Endothelial cell of umbilical vein (primary cell): ENCODE results near the gene SLC26A2. TPM values are rescaled to one million over a fixed set of nuclear protein-coding genes. Genes with fewer than 3 reads are reported as not detected.
A peak's percentile ranks its signal among the peaks of the same experiment; 100 is the strongest.

Source experiments
- BruUV-seq: library from RNA; stranded (reverse); fragments of 400-500 nt; replicated peaks from 2 replicates; lab custom pipeline; 2021; lab: Mats Ljungman, UMichigan
- CTCF ChIA-PET: fragments of 300-600, 350-600 bp; sonication (Branson Sonifier 250); formaldehyde crosslinking; loops from one replicate; lab custom pipeline; 2021; ENCODE audit warnings: antibody characterized with exemption, inconsistent platforms; lab: Charles Lee
- POLR2A ChIA-PET: fragments of 300-600, 350-600 bp; sonication (Branson Sonifier 250); formaldehyde crosslinking; loops from one replicate; lab custom pipeline; 2021; ENCODE audit warnings: antibody characterized with exemption, inconsistent platforms; lab: Charles Lee
- DNase-seq: peaks from one replicate; pipeline ENCODE4 v3.0.0-alpha.2; 2011; ENCODE audit warnings: low read depth, low spot score
- FAIRE-seq: peaks from 2 replicates; lab custom pipeline; 2011; peaks lifted over from hg19 to GRCh38; lab: Jason Lieb, UNC
- H2AFZ ChIP-seq: 2 replicates; pipeline ENCODE4 v1.6.0; 2012; ENCODE audit warnings: low read depth, low read length, control low read depth, inconsistent platforms
- H3K27ac ChIP-seq: 2 replicates; pipeline ENCODE4 v1.5.1; 2011; ENCODE audit warnings: low read depth, mild to moderate bottlenecking, control low read depth, low read length, moderate library complexity; ENCODE audit not compliant: insufficient read depth
- H3K27me3 ChIP-seq, 2 experiments: 2 replicates each; pipeline versions ENCODE4 v1.6.0 to v1.6.1; 2011; ENCODE audit warnings: low read length in 2 of 2, mixed read lengths in 1 of 2; ENCODE audit not compliant: control insufficient read depth in 2 of 2, insufficient read depth in 2 of 2
- H3K36me3 ChIP-seq, 2 experiments: 2 replicates in 1 of 2; 3 replicates in 1 of 2; pipeline ENCODE4 v1.5.1; 2011; ENCODE audit warnings: low read length in 2 of 2, mild to moderate bottlenecking in 1 of 2, moderate library complexity in 1 of 2; ENCODE audit not compliant: control insufficient read depth in 2 of 2, insufficient read depth in 2 of 2; ENCODE audit errors: extremely low read depth in 1 of 2
- H3K4me1 ChIP-seq: 3 replicates; pipeline ENCODE4 v1.5.1; 2011; ENCODE audit warnings: mild to moderate bottlenecking, low read length; ENCODE audit not compliant: control insufficient read depth, insufficient read depth; ENCODE audit errors: extremely low read depth
- H3K4me2 ChIP-seq: 2 replicates; pipeline ENCODE4 v1.6.1; 2011; ENCODE audit warnings: low read length, control low read depth, mixed read lengths; ENCODE audit not compliant: insufficient read depth
- H3K4me3 ChIP-seq, 3 experiments: fragments of 200-600 bp in 1 of 3; sonication (generic), shearing (Covaris generic) in 1 of 3; replicated peaks in 1 of 3; 2 replicates each; pipeline ENCODE4 v1.5.1; 2011 to 2016; ENCODE audit warnings: control low read depth in 3 of 3, low read length in 3 of 3, mild to moderate bottlenecking in 2 of 3, inconsistent platforms in 1 of 3, low read depth in 1 of 3, moderate library complexity in 1 of 3; ENCODE audit not compliant: insufficient read depth in 1 of 3
- H3K79me2 ChIP-seq: 2 replicates; pipeline ENCODE4 v1.6.0; 2012; ENCODE audit warnings: low read length, inconsistent platforms; ENCODE audit not compliant: control insufficient read depth, insufficient read depth
- H3K9ac ChIP-seq: replicated peaks from 2 replicates; pipeline ENCODE3; 2011; ENCODE audit warnings: low read length, control low read depth; ENCODE audit not compliant: insufficient read depth; ENCODE audit errors: extremely low read depth
- H3K9me1 ChIP-seq: replicated peaks from 3 replicates; pipeline ENCODE4 v1.6.0; 2011; ENCODE audit warnings: mild to moderate bottlenecking, low read length; ENCODE audit not compliant: control insufficient read depth, insufficient read depth; ENCODE audit errors: extremely low read depth
- H3K9me3 ChIP-seq: replicated peaks from 2 replicates; pipeline ENCODE4 v1.5.1; 2012; ENCODE audit warnings: low read length, inconsistent platforms; ENCODE audit not compliant: control insufficient read depth, insufficient read depth
- H4K20me1 ChIP-seq: replicated peaks from 2 replicates; pipeline ENCODE3; 2011; ENCODE audit warnings: mild to moderate bottlenecking, low read length; ENCODE audit not compliant: control insufficient read depth, insufficient read depth; ENCODE audit errors: extremely low read depth
- EZH2 ChIP-seq: IDR thresholded peaks from 2 replicates; pipeline ENCODE4 v1.6.1; 2012; ENCODE audit warnings: borderline replicate concordance, low read depth, mild to moderate bottlenecking, moderate library complexity, low read length, inconsistent platforms; ENCODE audit not compliant: severe bottlenecking
- FOS ChIP-seq: IDR thresholded peaks from 2 replicates; pipeline ENCODE4 v1.6.1; 2011; ENCODE audit warnings: mild to moderate bottlenecking, low read length, moderate library complexity, borderline replicate concordance; ENCODE audit not compliant: insufficient read depth
- GATA2 ChIP-seq: IDR thresholded peaks from 2 replicates; pipeline ENCODE4 v1.7.0; 2011; ENCODE audit warnings: low read depth, mild to moderate bottlenecking, moderate library complexity, mixed read lengths, low read length; ENCODE audit not compliant: insufficient read length, insufficient read depth
- JUN ChIP-seq: IDR thresholded peaks from 2 replicates; pipeline ENCODE4 v1.6.1; 2011; ENCODE audit warnings: borderline replicate concordance, low read depth; ENCODE audit not compliant: insufficient read length, insufficient read depth
- MAX ChIP-seq: IDR thresholded peaks from 2 replicates; pipeline ENCODE4 v1.6.1; 2011; ENCODE audit not compliant: insufficient read depth, insufficient read length
- MYC ChIP-seq: IDR thresholded peaks from one replicate; pipeline ENCODE4 v1.6.1; 2011; ENCODE audit warnings: mild to moderate bottlenecking, low read depth, low read length
- POLR2A ChIP-seq: IDR thresholded peaks from 2 replicates; pipeline ENCODE4 v1.6.1; 2012; ENCODE audit warnings: low read depth, mild to moderate bottlenecking, control low read depth, low read length
- POLR2AphosphoS5 ChIP-seq: IDR thresholded peaks from 2 replicates; pipeline ENCODE4 v1.6.1; 2012; ENCODE audit warnings: low read depth, mild to moderate bottlenecking, control low read depth, low read length, moderate library complexity; ENCODE audit not compliant: insufficient read depth
- dilution Hi-C: fragments of 300-500 bp; cut with MboI; formaldehyde crosslinking; loops from one replicate; pipeline ENCODE4 v1.15.0; 2019; ENCODE audit warnings: low sequenced_read_pairs; ENCODE audit not compliant: extremely low pct_ligation_motif_present
- intact Hi-C: fragments of 100-400 bp; cut with micrococcal nuclease; formaldehyde crosslinking; loops from one replicate; pipeline ENCODE4 v1.10.0; 2022
- polyA plus RNA-seq, 4 experiments: library from polyadenylated mRNA; depleted of rRNA in 3 of 4; stranded (reverse) in 3 of 4; unstranded in 1 of 4; fragments of >200 nt; gene quantifications; 2 replicates each; pipeline versions ENCODE4 v1.2.1 to v1.2.3, GENCODE V29; 2011 to 2012; ENCODE audit warnings: missing spikeins in 1 of 4
- total RNA-seq: library from RNA; stranded (reverse); gene quantifications from 2 replicates; pipeline ENCODE4 v1.2.3, GENCODE V29; 2021
- TF ChIP-seq, protein P1 (sequence below), 2 donors: IDR thresholded peaks; 1 replicate in 1 of 2; 2 replicates in 1 of 2; pipeline ENCODE4 v1.5.1; 2011; ENCODE audit warnings: low read length in 2 of 2, mild to moderate bottlenecking in 2 of 2, moderate library complexity in 2 of 2, control low read depth in 1 of 2, inconsistent platforms in 1 of 2, low read depth in 1 of 2; ENCODE audit not compliant: insufficient read depth in 1 of 2; ENCODE audit errors: extremely low read depth in 1 of 2

SLC26A2 gene
- total and polyA plus RNA-seq, 2 donors (not counting 3 experiments of a cell fraction or from before 2014, with no cell fraction given) = 5.9 to 16.8 TPM

- no peak overlapping the region for H2AFZ ChIP-seq
- ChIA-PET POLR2A (no interaction called here), CTCF (interaction anchor here (0.8 kb wide), 1 partner anchor 8 kb away, joined by 3 read pairs; no protein-coding TSS in a partner anchor)
- no peaks in the 10 kb centered on the region for H3K9me1 ChIP-seq
- intact Hi-C loops (no loop called here), dilution Hi-C loops (no loop called here)
- H4K20me1 ChIP-seq = no peaks in the 10 kb centered on the region
- H3K4me2 ChIP-seq = no peak overlapping the region
- peaks cover 8% of the 10 kb centered on the region for H3K4me1 ChIP-seq
- H3K9ac ChIP-seq = no peak overlapping the region
- no peaks in the 10 kb centered on the region for H3K9me3 ChIP-seq
- no peak overlapping the region for H3K4me3 ChIP-seq
- DNase-seq (peak; percentile 6), FAIRE-seq (no peak)
- no peaks in the 10 kb centered on the region for H3K36me3 ChIP-seq
- no TSS peak for BruUV-seq
- no peak for TF ChIP-seq JUN
- TF ChIP-seq, protein P1, sequence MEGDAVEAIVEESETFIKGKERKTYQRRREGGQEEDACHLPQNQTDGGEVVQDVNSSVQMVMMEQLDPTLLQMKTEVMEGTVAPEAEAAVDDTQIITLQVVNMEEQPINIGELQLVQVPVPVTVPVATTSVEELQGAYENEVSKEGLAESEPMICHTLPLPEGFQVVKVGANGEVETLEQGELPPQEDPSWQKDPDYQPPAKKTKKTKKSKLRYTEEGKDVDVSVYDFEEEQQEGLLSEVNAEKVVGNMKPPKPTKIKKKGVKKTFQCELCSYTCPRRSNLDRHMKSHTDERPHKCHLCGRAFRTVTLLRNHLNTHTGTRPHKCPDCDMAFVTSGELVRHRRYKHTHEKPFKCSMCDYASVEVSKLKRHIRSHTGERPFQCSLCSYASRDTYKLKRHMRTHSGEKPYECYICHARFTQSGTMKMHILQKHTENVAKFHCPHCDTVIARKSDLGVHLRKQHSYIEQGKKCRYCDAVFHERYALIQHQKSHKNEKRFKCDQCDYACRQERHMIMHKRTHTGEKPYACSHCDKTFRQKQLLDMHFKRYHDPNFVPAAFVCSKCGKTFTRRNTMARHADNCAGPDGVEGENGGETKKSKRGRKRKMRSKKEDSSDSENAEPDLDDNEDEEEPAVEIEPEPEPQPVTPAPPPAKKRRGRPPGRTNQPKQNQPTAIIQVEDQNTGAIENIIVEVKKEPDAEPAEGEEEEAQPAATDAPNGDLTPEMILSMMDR (IDR thresholded peaks at IDR 0.05; ENCODE audit: extremely low read depth in 1 of 2, insufficient read depth in 1 of 2, low read depth in 1 of 2, low read length in 2 of 2) = no peak
- no peak overlapping the region for H3K27ac ChIP-seq
- no peaks in the 10 kb centered on the region for H3K79me2 ChIP-seq
- H3K27me3 ChIP-seq = no peaks in the 10 kb centered on the region
These were observed 5.8 kb upstream of the SLC26A2 start for GRCh38 chr5:149954798-149955197.

GRCh38 chr5:149956685-149957084, 3.9 kb upstream of the SLC26A2 start:
- ChIA-PET CTCF (interaction anchor here (1.0 to 13.6 kb wide), 3 partner anchors 29 to 106 kb away, joined by 3 to 208 read pairs (median 149); no protein-coding TSS in a partner anchor), POLR2A (no interaction called here)
- Histone ChIP-seq H3K4me2 (no peak overlapping the region), H3K36me3 (no peaks in the 10 kb centered on the region), H3K9ac (no peak overlapping the region), H3K9me1 (no peaks in the 10 kb centered on the region), H3K79me2 (no peaks in the 10 kb centered on the region), H3K4me3 (no peak overlapping the region), H3K4me1 (peaks cover 18% of the 10 kb centered on the region), H4K20me1 (no peaks in the 10 kb centered on the region), H3K9me3 (no peaks in the 10 kb centered on the region), H3K27ac (no peak overlapping the region), H3K27me3 (no peaks in the 10 kb centered on the region), H2AFZ (no peak overlapping the region)
- intact Hi-C loops = no loop called here
- dilution Hi-C loops = no loop called here
- no peak for DNase-seq
- BruUV-seq = no TSS peak
- TF ChIP-seq EZH2 = no peak
- TF ChIP-seq POLR2A = no peak
- no peak for TF ChIP-seq JUN
- TF ChIP-seq GATA2 = no peak
- no peak for TF ChIP-seq MAX
- TF ChIP-seq, protein P1 (IDR thresholded peaks at IDR 0.05; ENCODE audit: extremely low read depth in 1 of 2, insufficient read depth in 1 of 2, low read depth in 1 of 2, low read length in 2 of 2) = no peak
- no peak for TF ChIP-seq POLR2AphosphoS5
- TF ChIP-seq FOS = no peak
- no peak for TF ChIP-seq MYC
- no peak for FAIRE-seq
